Fibroblast of lung (primary cell): Measurements from ENCODE around the gene ACRBP. TPM values are rescaled to one million over a fixed set of nuclear protein-coding genes. Genes with fewer than 3 reads are reported as not detected.

Experiments
- DNase-seq, 2 donors: peaks; one replicate each; pipeline versions ENCODE4 v3.0.0 to v3.0.0-alpha.2; 2010; ENCODE audit warnings: low read depth in 2 of 2
- H2AFZ ChIP-seq: 2 replicates; pipeline ENCODE4 v1.5.1; 2012; ENCODE audit warnings: low read length, control low read depth, inconsistent platforms
- H3K27ac ChIP-seq: 2 replicates; pipeline ENCODE4 v1.5.1; 2011; ENCODE audit warnings: low read length, control low read depth; ENCODE audit not compliant: insufficient read depth
- H3K27me3 ChIP-seq: 2 replicates; pipeline ENCODE4 v1.5.1; 2011; ENCODE audit warnings: mild to moderate bottlenecking, low read length; ENCODE audit not compliant: control insufficient read depth, insufficient read depth
- H3K36me3 ChIP-seq: 2 replicates; pipeline ENCODE4 v1.5.1; 2011; ENCODE audit warnings: low read length; ENCODE audit not compliant: control insufficient read depth, insufficient read depth
- H3K4me1 ChIP-seq: 2 replicates; pipeline ENCODE4 v1.5.1; 2011; ENCODE audit warnings: low read length; ENCODE audit not compliant: control insufficient read depth, insufficient read depth; ENCODE audit errors: extremely low read depth
- H3K4me2 ChIP-seq: 2 replicates; pipeline ENCODE4 v1.5.1; 2011; ENCODE audit warnings: low read length, control low read depth; ENCODE audit not compliant: insufficient read depth; ENCODE audit errors: extremely low read depth
- H3K4me3 ChIP-seq, 4 experiments: fragments of 200-600 bp in 1 of 4; sonication (generic) in 1 of 4; replicated peaks in 1 of 4; 2 replicates each; pipeline ENCODE4 v1.5.1; 2011 to 2016; ENCODE audit warnings: low read length in 4 of 4, low read depth in 3 of 4, mild to moderate bottlenecking in 3 of 4, control low read depth in 2 of 4, inconsistent platforms in 1 of 4, mixed read lengths in 1 of 4; ENCODE audit not compliant: insufficient read depth in 1 of 4; ENCODE audit errors: control extremely low read depth in 1 of 4
- H3K79me2 ChIP-seq: 2 replicates; pipeline ENCODE4 v1.5.1; 2012; ENCODE audit warnings: mild to moderate bottlenecking, low read length, inconsistent platforms; ENCODE audit not compliant: control insufficient read depth, insufficient read depth
- H3K9ac ChIP-seq: 2 replicates; pipeline ENCODE4 v1.5.1; 2011; ENCODE audit warnings: mild to moderate bottlenecking, low read length, control low read depth; ENCODE audit not compliant: insufficient read depth
- H3K9me3 ChIP-seq: 2 replicates; pipeline ENCODE4 v1.5.1; 2012; ENCODE audit warnings: low read depth, low read length; ENCODE audit not compliant: control insufficient read depth, insufficient read depth
- H4K20me1 ChIP-seq: 2 replicates; pipeline ENCODE4 v1.5.1; 2011; ENCODE audit warnings: low read length; ENCODE audit not compliant: control insufficient read depth, insufficient read depth; ENCODE audit errors: extremely low read depth
- EZH2 ChIP-seq: IDR thresholded peaks from 2 replicates; pipeline ENCODE4 v1.5.1; 2012; ENCODE audit warnings: low read length, control low read depth, mild to moderate bottlenecking; ENCODE audit errors: missing control alignments
- polyA plus RNA-seq, 2 donors: library from polyadenylated mRNA; depleted of rRNA in 1 of 2; stranded (reverse) in 1 of 2; unstranded in 1 of 2; fragments of >200 nt; gene quantifications; 2 replicates each; pipeline ENCODE4 v1.2.1, GENCODE V29; 2011 to 2012; ENCODE audit warnings: missing spikeins in 1 of 2
- total RNA-seq: library from RNA; depleted of rRNA; stranded (reverse); fragments of >200 nt; gene quantifications from 2 replicates; pipeline ENCODE4 v1.2.1, GENCODE V29; 2014
- TF ChIP-seq, protein P1 (sequence below), 2 donors: IDR thresholded peaks in 1 of 2; conservative IDR thresholded peaks in 1 of 2; 1 replicate in 1 of 2; 2 replicates in 1 of 2; pipeline ENCODE4 v1.5.1; 2011 to 2012; ENCODE audit warnings: low read length in 2 of 2, control low read depth in 1 of 2, inconsistent platforms in 1 of 2, low read depth in 1 of 2, mild to moderate bottlenecking in 1 of 2

ACRBP gene
- total and polyA plus RNA-seq, 2 donors (not counting 1 experiment from before 2014, with no cell fraction given) = 0.33 to 0.50 TPM

GRCh38 chr12:6643569-6644256, 3.5 kb downstream of the ACRBP start:
- H3K9ac ChIP-seq = no peak overlapping the region
- H3K9me3 ChIP-seq = no peaks in the 10 kb centered on the region
- no peaks in the 10 kb centered on the region for H3K4me1 ChIP-seq
- H3K4me2 ChIP-seq = no peak overlapping the region
- H4K20me1 ChIP-seq = no peaks in the 10 kb centered on the region
- H3K36me3 ChIP-seq = peaks cover 2% of the 10 kb centered on the region
- H2AFZ ChIP-seq = no peak overlapping the region
- DNase-seq = no peak
- peaks cover 14% of the 10 kb centered on the region for H3K27me3 ChIP-seq
- H3K4me3 ChIP-seq = no peak overlapping the region
- no peak for TF ChIP-seq EZH2
- no peak overlapping the region for H3K27ac ChIP-seq
- H3K79me2 ChIP-seq = no peaks in the 10 kb centered on the region

GRCh38 chr12:6641131-6641530, 6.1 kb downstream of the ACRBP start:
- no peak for DNase-seq
- H3K36me3 ChIP-seq = no peaks in the 10 kb centered on the region

GRCh38 chr12:6640497-6640896, 6.7 kb downstream of the ACRBP start:
- H3K4me1 ChIP-seq = no peaks in the 10 kb centered on the region
- peaks cover 18% of the 10 kb centered on the region for H3K27me3 ChIP-seq
- no peak overlapping the region for H3K9ac ChIP-seq
- H2AFZ ChIP-seq = no peak overlapping the region
- H3K36me3 ChIP-seq = no peaks in the 10 kb centered on the region
- H4K20me1 ChIP-seq = no peaks in the 10 kb centered on the region
- no peak for DNase-seq
- H3K4me2 ChIP-seq = no peak overlapping the region
- no peaks in the 10 kb centered on the region for H3K79me2 ChIP-seq
- H3K27ac ChIP-seq = no peak overlapping the region
- TF ChIP-seq EZH2 = no peak
- TF ChIP-seq, protein P1, sequence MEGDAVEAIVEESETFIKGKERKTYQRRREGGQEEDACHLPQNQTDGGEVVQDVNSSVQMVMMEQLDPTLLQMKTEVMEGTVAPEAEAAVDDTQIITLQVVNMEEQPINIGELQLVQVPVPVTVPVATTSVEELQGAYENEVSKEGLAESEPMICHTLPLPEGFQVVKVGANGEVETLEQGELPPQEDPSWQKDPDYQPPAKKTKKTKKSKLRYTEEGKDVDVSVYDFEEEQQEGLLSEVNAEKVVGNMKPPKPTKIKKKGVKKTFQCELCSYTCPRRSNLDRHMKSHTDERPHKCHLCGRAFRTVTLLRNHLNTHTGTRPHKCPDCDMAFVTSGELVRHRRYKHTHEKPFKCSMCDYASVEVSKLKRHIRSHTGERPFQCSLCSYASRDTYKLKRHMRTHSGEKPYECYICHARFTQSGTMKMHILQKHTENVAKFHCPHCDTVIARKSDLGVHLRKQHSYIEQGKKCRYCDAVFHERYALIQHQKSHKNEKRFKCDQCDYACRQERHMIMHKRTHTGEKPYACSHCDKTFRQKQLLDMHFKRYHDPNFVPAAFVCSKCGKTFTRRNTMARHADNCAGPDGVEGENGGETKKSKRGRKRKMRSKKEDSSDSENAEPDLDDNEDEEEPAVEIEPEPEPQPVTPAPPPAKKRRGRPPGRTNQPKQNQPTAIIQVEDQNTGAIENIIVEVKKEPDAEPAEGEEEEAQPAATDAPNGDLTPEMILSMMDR (conservative IDR thresholded peaks at IDR 0.05 in 1 of 2, IDR thresholded peaks at IDR 0.05 in 1 of 2; ENCODE audit: low read depth in 1 of 2, low read length in 2 of 2) = no peak
- no peaks in the 10 kb centered on the region for H3K9me3 ChIP-seq
- no peak overlapping the region for H3K4me3 ChIP-seq

More at GRCh38 chr12:6641131-6641530, 6.1 kb downstream of the ACRBP start:
- no peaks in the 10 kb centered on the region for H3K4me1 ChIP-seq
- no peak overlapping the region for H2AFZ ChIP-seq
- H3K79me2 ChIP-seq = no peaks in the 10 kb centered on the region
- H3K4me3 ChIP-seq = no peak overlapping the region
- no peak for TF ChIP-seq EZH2
- TF ChIP-seq, protein P1 (conservative IDR thresholded peaks at IDR 0.05 in 1 of 2, IDR thresholded peaks at IDR 0.05 in 1 of 2; ENCODE audit: low read depth in 1 of 2, low read length in 2 of 2) = no peak
- peaks cover 18% of the 10 kb centered on the region for H3K27me3 ChIP-seq
- no peaks in the 10 kb centered on the region for H4K20me1 ChIP-seq
- no peaks in the 10 kb centered on the region for H3K9me3 ChIP-seq
- no peak overlapping the region for H3K9ac ChIP-seq
- no peak overlapping the region for H3K27ac ChIP-seq
- H3K4me2 ChIP-seq = no peak overlapping the region
